ENCODE data around the gene PHACTR1. TPM values are rescaled to one million over a fixed set of nuclear protein-coding genes. Genes with fewer than 3 reads are reported as not detected.

Gene PHACTR1
- total RNA-seq, 1 donor from 2014 or later, result 8.5 TPM

- no peak overlapping the region for H2AFZ ChIP-seq (ENCODE audit: low read depth, low read length)
- no peak overlapping the region for H3K4me2 ChIP-seq (ENCODE audit: low read length)
- TF ChIP-seq EZH2 (IDR thresholded peaks at IDR 0.05; ENCODE audit: insufficient read depth, low read length) (no peak), CTCF (IDR thresholded peaks at IDR 0.05; ENCODE audit: insufficient read depth, low read depth, low read length) (no peak)
- H3K79me2 ChIP-seq (ENCODE audit: insufficient read depth, low read length), result no peaks in the 10 kb centered on the region
- H3K36me3 ChIP-seq (ENCODE audit: insufficient read depth, low read length), result no peaks in the 10 kb centered on the region
- H3K4me1 ChIP-seq (ENCODE audit: insufficient read depth, low read length), result no peaks in the 10 kb centered on the region
- Mint-ChIP-seq H3K27me3 (ENCODE audit: low read depth, unreplicated experiment) (no peaks in the 10 kb centered on the region), H3K9me3 (ENCODE audit: unreplicated experiment) (no peaks in the 10 kb centered on the region), H3K4me1 (ENCODE audit: low read depth, unreplicated experiment) (no peaks in the 10 kb centered on the region), H3K36me3 (ENCODE audit: low read depth, unreplicated experiment) (no peaks in the 10 kb centered on the region), H3K27ac (ENCODE audit: unreplicated experiment) (no peak overlapping the region), H3K4me3 (ENCODE audit: unreplicated experiment) (no peak overlapping the region)
- no peaks in the 10 kb centered on the region for H3K9me3 ChIP-seq (ENCODE audit: insufficient read depth, low read depth, low read length)
- no peak for DNase-seq (ENCODE audit: low read depth)
- H3K27ac ChIP-seq (ENCODE audit: low read depth, low read length), result no peak overlapping the region
- no peak overlapping the region for H3K9ac ChIP-seq (ENCODE audit: low read length)
- no peak for FAIRE-seq
- H3K4me3 ChIP-seq (ENCODE audit: insufficient read depth, low read depth, low read length), result no peak overlapping the region
- H3K27me3 ChIP-seq (ENCODE audit: insufficient read depth, low read length), result no peaks in the 10 kb centered on the region
- H4K20me1 ChIP-seq (ENCODE audit: insufficient read depth, low read length), result no peaks in the 10 kb centered on the region
Measured at GRCh38 chr6:13034316-13034715, 317.7 kb downstream of the PHACTR1 start.

- no peaks in the 10 kb centered on the region for H3K36me3 Mint-ChIP-seq (ENCODE audit: low read depth, unreplicated experiment)
- no peaks in the 10 kb centered on the region for H3K27me3 Mint-ChIP-seq (ENCODE audit: low read depth, unreplicated experiment)
- H3K36me3 ChIP-seq (ENCODE audit: insufficient read depth, low read length), result no peaks in the 10 kb centered on the region
- H3K27me3 ChIP-seq (ENCODE audit: insufficient read depth, low read length), result no peaks in the 10 kb centered on the region
- no peak overlapping the region for H3K4me2 ChIP-seq (ENCODE audit: low read length)
- FAIRE-seq, result no peak
- TF ChIP-seq CTCF (IDR thresholded peaks at IDR 0.05; ENCODE audit: insufficient read depth, low read depth, low read length), result no peak
- TF ChIP-seq EZH2 (IDR thresholded peaks at IDR 0.05; ENCODE audit: insufficient read depth, low read length), result no peak
- H3K79me2 ChIP-seq (ENCODE audit: insufficient read depth, low read length), result no peaks in the 10 kb centered on the region
- H3K4me1 Mint-ChIP-seq (ENCODE audit: low read depth, unreplicated experiment), result no peaks in the 10 kb centered on the region
- no peak overlapping the region for H3K4me3 Mint-ChIP-seq (ENCODE audit: unreplicated experiment)
- no peaks in the 10 kb centered on the region for H4K20me1 ChIP-seq (ENCODE audit: insufficient read depth, low read length)
- no peaks in the 10 kb centered on the region for H3K4me1 ChIP-seq (ENCODE audit: insufficient read depth, low read length)
- no peak overlapping the region for H3K4me3 ChIP-seq (ENCODE audit: insufficient read depth, low read depth, low read length)
- H3K9me3 Mint-ChIP-seq (ENCODE audit: unreplicated experiment), result no peaks in the 10 kb centered on the region
- no peak overlapping the region for H2AFZ ChIP-seq (ENCODE audit: low read depth, low read length)
- DNase-seq (ENCODE audit: low read depth), result no peak
- H3K27ac Mint-ChIP-seq (ENCODE audit: unreplicated experiment), result no peak overlapping the region
- H3K27ac ChIP-seq (ENCODE audit: low read depth, low read length), result no peak overlapping the region
- no peak overlapping the region for H3K9ac ChIP-seq (ENCODE audit: low read length)
- no peaks in the 10 kb centered on the region for H3K9me3 ChIP-seq (ENCODE audit: insufficient read depth, low read depth, low read length)
Measured at GRCh38 chr6:13035606-13036005, 319.0 kb downstream of the PHACTR1 start.

- H2AFZ ChIP-seq (ENCODE audit: low read depth, low read length), result no peak overlapping the region
- H4K20me1 ChIP-seq (ENCODE audit: insufficient read depth, low read length), result no peaks in the 10 kb centered on the region
- no peak overlapping the region for H3K4me2 ChIP-seq (ENCODE audit: low read length)
- no peaks in the 10 kb centered on the region for H3K4me1 ChIP-seq (ENCODE audit: insufficient read depth, low read length)
- H3K79me2 ChIP-seq (ENCODE audit: insufficient read depth, low read length), result no peaks in the 10 kb centered on the region
- Mint-ChIP-seq H3K27me3 (ENCODE audit: low read depth, unreplicated experiment) (no peaks in the 10 kb centered on the region), H3K4me1 (ENCODE audit: low read depth, unreplicated experiment) (no peaks in the 10 kb centered on the region), H3K4me3 (ENCODE audit: unreplicated experiment) (no peak overlapping the region), H3K36me3 (ENCODE audit: low read depth, unreplicated experiment) (no peaks in the 10 kb centered on the region), H3K27ac (ENCODE audit: unreplicated experiment) (no peak overlapping the region), H3K9me3 (ENCODE audit: unreplicated experiment) (no peaks in the 10 kb centered on the region)
- H3K9ac ChIP-seq (ENCODE audit: low read length), result no peak overlapping the region
- FAIRE-seq (no peak), DNase-seq (ENCODE audit: low read depth) (no peak)
- H3K27ac ChIP-seq (ENCODE audit: low read depth, low read length), result no peak overlapping the region
- no peak overlapping the region for H3K4me3 ChIP-seq (ENCODE audit: insufficient read depth, low read depth, low read length)
- no peaks in the 10 kb centered on the region for H3K9me3 ChIP-seq (ENCODE audit: insufficient read depth, low read depth, low read length)
- no peaks in the 10 kb centered on the region for H3K36me3 ChIP-seq (ENCODE audit: insufficient read depth, low read length)
- TF ChIP-seq EZH2 (IDR thresholded peaks at IDR 0.05; ENCODE audit: insufficient read depth, low read length) (no peak), CTCF (IDR thresholded peaks at IDR 0.05; ENCODE audit: insufficient read depth, low read depth, low read length) (no peak)
- no peaks in the 10 kb centered on the region for H3K27me3 ChIP-seq (ENCODE audit: insufficient read depth, low read length)
Measured at GRCh38 chr6:13038315-13038714, 321.7 kb downstream of the PHACTR1 start.

All from astrocyte (in vitro differentiated cells and primary cell).